H9 (cell line): ENCODE data around the gene DSTYK. TPM values are rescaled to one million over a fixed set of nuclear protein-coding genes. Genes with fewer than 3 reads are reported as not detected.

ENCODE experiments used
- DNase-seq: peaks from one replicate; pipeline ENCODE4 v3.0.0-alpha.2; 2017
- H2AFZ ChIP-seq: one replicate; pipeline ENCODE4 v1.6.1; 2013; ENCODE audit warnings: mild to moderate bottlenecking, low read length, control low read depth, moderate library complexity
- H2AK5ac ChIP-seq: 2 replicates; pipeline ENCODE4 v1.6.1; 2013; ENCODE audit warnings: low read length, control low read depth, mixed read lengths; ENCODE audit not compliant: insufficient read length
- H2BK120ac ChIP-seq: one replicate; pipeline ENCODE4 v1.6.1; 2013; ENCODE audit warnings: low read depth, mild to moderate bottlenecking, low read length, control low read depth, inconsistent platforms; ENCODE audit not compliant: poor library complexity, severe bottlenecking
- H2BK12ac ChIP-seq: 2 replicates; pipeline ENCODE4 v1.6.1; 2013; ENCODE audit warnings: low read length, control low read depth, mixed read lengths, low read depth; ENCODE audit not compliant: insufficient read length
- H2BK15ac ChIP-seq: 2 replicates; pipeline ENCODE4 v1.6.1; 2013; ENCODE audit warnings: low read depth, low read length, control low read depth
- H2BK20ac ChIP-seq: one replicate; pipeline ENCODE4 v1.6.1; 2013; ENCODE audit warnings: low read depth, mild to moderate bottlenecking, low read length, control low read depth, inconsistent platforms; ENCODE audit not compliant: poor library complexity, severe bottlenecking
- H2BK5ac ChIP-seq: 2 replicates; pipeline ENCODE4 v1.6.1; 2013; ENCODE audit warnings: low read length, control low read depth, mixed read lengths; ENCODE audit not compliant: insufficient read length
- H3K14ac ChIP-seq: 2 replicates; pipeline ENCODE4 v1.6.1; 2013; ENCODE audit warnings: low read length, control low read depth; ENCODE audit not compliant: insufficient read depth
- H3K18ac ChIP-seq: 2 replicates; pipeline ENCODE4 v1.6.1; 2013; ENCODE audit warnings: low read depth, mild to moderate bottlenecking, mixed read lengths, low read length, control low read depth; ENCODE audit not compliant: insufficient read length
- H3K23ac ChIP-seq: 2 replicates; pipeline ENCODE4 v1.6.1; 2013; ENCODE audit warnings: low read length, control low read depth, mixed read lengths, low read depth; ENCODE audit not compliant: insufficient read length
- H3K23me2 ChIP-seq: 2 replicates; pipeline ENCODE4 v1.6.1; 2013; ENCODE audit warnings: low read depth, mild to moderate bottlenecking, mixed read lengths, low read length, control low read depth; ENCODE audit not compliant: insufficient read length, poor library complexity, severe bottlenecking
- H3K27ac ChIP-seq: 2 replicates; pipeline ENCODE4 v1.5.1; 2013; ENCODE audit warnings: low read length, control low read depth, mixed read lengths, low read depth; ENCODE audit not compliant: insufficient read length
- H3K27me3 ChIP-seq: 2 replicates; pipeline ENCODE4 v1.6.1; 2013; ENCODE audit warnings: low read length, control low read depth, inconsistent platforms; ENCODE audit not compliant: insufficient read depth
- H3K4ac ChIP-seq: 2 replicates; pipeline ENCODE4 v1.6.1; 2013; ENCODE audit warnings: low read depth, mild to moderate bottlenecking, control low read depth, inconsistent platforms, low read length, moderate library complexity
- H3K4me1 ChIP-seq: 2 replicates; pipeline ENCODE4 v1.6.1; 2013; ENCODE audit warnings: low read length, control low read depth, inconsistent platforms; ENCODE audit not compliant: insufficient read depth
- H3K4me2 ChIP-seq: 2 replicates; pipeline ENCODE4 v1.6.1; 2013; ENCODE audit warnings: low read length, control low read depth, mixed read lengths; ENCODE audit not compliant: insufficient read length, insufficient read depth
- H3K56ac ChIP-seq: 2 replicates; pipeline ENCODE4 v1.6.1; 2013; ENCODE audit warnings: low read depth, mild to moderate bottlenecking, mixed read lengths, low read length, control low read depth; ENCODE audit not compliant: insufficient read length
- H3K79me1 ChIP-seq: 2 replicates; pipeline ENCODE4 v1.6.1; 2013; ENCODE audit warnings: low read depth, mild to moderate bottlenecking, moderate library complexity, low read length, control low read depth, inconsistent platforms; ENCODE audit not compliant: insufficient read depth, poor library complexity, severe bottlenecking
- H3K79me2 ChIP-seq: 2 replicates; pipeline ENCODE4 v1.6.1; 2013; ENCODE audit warnings: low read length, control low read depth, inconsistent platforms; ENCODE audit not compliant: insufficient read depth
- H3K9ac ChIP-seq: 2 replicates; pipeline ENCODE4 v1.6.1; 2013; ENCODE audit warnings: low read length, control low read depth, mixed read lengths; ENCODE audit not compliant: insufficient read length; ENCODE audit errors: extremely low read depth
- H3K9me3 ChIP-seq: one replicate; pipeline ENCODE4 v1.6.1; 2013; ENCODE audit warnings: low read depth, low read length, inconsistent platforms; ENCODE audit not compliant: control insufficient read depth
- H3T11ph ChIP-seq: one replicate; pipeline ENCODE4 v1.6.1; 2013; ENCODE audit warnings: mild to moderate bottlenecking, low read length, control low read depth, inconsistent platforms
- H4K20me1 ChIP-seq: one replicate; pipeline ENCODE4 v1.6.1; 2013; ENCODE audit not compliant: control insufficient read depth, insufficient read length, insufficient read depth
- H4K5ac ChIP-seq: 2 replicates; pipeline ENCODE4 v1.6.1; 2013; ENCODE audit warnings: low read depth, mild to moderate bottlenecking, mixed read lengths, low read length, control low read depth; ENCODE audit not compliant: insufficient read length
- H4K8ac ChIP-seq: replicated peaks from 2 replicates; pipeline ENCODE4 v1.6.1; 2013; ENCODE audit warnings: low read length, control low read depth, mixed read lengths, low read depth; ENCODE audit not compliant: insufficient read length
- H4K91ac ChIP-seq: 2 replicates; pipeline ENCODE4 v1.6.1; 2013; ENCODE audit warnings: low read depth, mild to moderate bottlenecking, moderate library complexity, mixed read lengths, low read length, control low read depth; ENCODE audit not compliant: insufficient read length
- H3K27ac Mint-ChIP-seq, 3 experiments: 2 replicates in 2 of 3; 3 replicates in 1 of 3; pipeline ENCODE4 v1.8.0; 2020 to 2021; ENCODE audit warnings: mixed read lengths in 3 of 3, mild to moderate bottlenecking in 1 of 3, moderate library complexity in 1 of 3
- H3K27me3 Mint-ChIP-seq: 2 replicates; pipeline ENCODE4 v1.8.0; 2021; ENCODE audit warnings: low read depth, mild to moderate bottlenecking, moderate library complexity, mixed read lengths
- H3K36me3 Mint-ChIP-seq, 3 experiments: 2 replicates in 2 of 3; 3 replicates in 1 of 3; pipeline ENCODE4 v1.8.0; 2020 to 2021; ENCODE audit warnings: low read depth in 3 of 3, mixed read lengths in 3 of 3; ENCODE audit not compliant: insufficient read depth in 1 of 3
- H3K4me1 Mint-ChIP-seq, 2 experiments: 2 replicates each; pipeline ENCODE4 v1.8.0; 2020; ENCODE audit warnings: mixed read lengths in 2 of 2
- H3K4me3 Mint-ChIP-seq, 2 experiments: 2 replicates in 1 of 2; 3 replicates in 1 of 2; pipeline ENCODE4 v1.8.0; 2020 to 2021; ENCODE audit warnings: mild to moderate bottlenecking in 2 of 2, mixed read lengths in 2 of 2, moderate library complexity in 1 of 2
- H3K9me3 Mint-ChIP-seq, 2 experiments: 2 replicates in 1 of 2; 3 replicates in 1 of 2; pipeline ENCODE4 v1.8.0; 2020; ENCODE audit warnings: mild to moderate bottlenecking in 2 of 2, mixed read lengths in 2 of 2, moderate library complexity in 1 of 2
- CTCF ChIP-seq: fragments of 200-600 bp; sonication (generic); conservative IDR thresholded peaks from 3 replicates; pipeline ENCODE4 v1.8.0; 2021; ENCODE audit warnings: antibody characterized with exemption, mild to moderate bottlenecking
- WGBS: extraction: QIAGEN DNeasy Blood & Tissue Kit; methylation state at CpG from one replicate; pipeline ENCODE4 v1.1.7; 2013; ENCODE audit warnings: missing lambda C conversion rate, low lambda C conversion rate, mixed read lengths; ENCODE audit not compliant: insufficient read length; ENCODE audit errors: extremely low coverage; 5-methylcytosine and 5-hydroxymethylcytosine counted together
- total RNA-seq: library from RNA; stranded (reverse); gene quantifications from 2 replicates; pipeline ENCODE4 v1.2.1, GENCODE V29; 2021

DSTYK gene
- total RNA-seq, 1 experiment from 2014 or later, result 8.5 TPM

DNA sequence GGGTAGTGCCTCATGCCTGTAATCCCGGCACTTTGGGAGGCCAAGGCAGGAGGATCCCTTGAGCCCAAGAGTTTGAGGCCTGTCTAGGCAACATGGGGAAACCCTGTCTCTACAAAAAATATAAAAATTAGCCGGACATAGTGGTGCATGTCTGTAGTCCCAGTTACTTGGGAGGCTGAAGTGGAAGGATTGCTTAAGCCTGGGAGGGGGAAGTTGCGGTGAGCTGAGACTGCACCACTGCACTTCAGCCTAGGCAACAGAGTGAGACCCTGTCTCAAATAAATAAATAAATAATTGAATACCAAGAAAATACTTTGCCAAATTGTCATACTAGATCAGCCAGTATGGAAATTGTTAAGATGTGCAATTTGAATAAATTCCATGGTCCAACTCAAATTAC is 83.9 kb downstream of the DSTYK start:
- no peak overlapping the region for H3K4me3 Mint-ChIP-seq
- Histone ChIP-seq H2BK120ac (no peak overlapping the region), H3K4me2 (no peak overlapping the region), H3K4ac (no peak overlapping the region), H3K79me2 (no peaks in the 10 kb centered on the region), H2BK15ac (no peak overlapping the region), H3K9me3 (no peaks in the 10 kb centered on the region), H2BK20ac (no peak overlapping the region), H3K9ac (no peak overlapping the region), H3T11ph (no peak overlapping the region), H3K23me2 (no peaks in the 10 kb centered on the region), H2AFZ (no peak overlapping the region), H4K8ac (no peak overlapping the region), H2BK12ac (no peak overlapping the region), H3K79me1 (no peaks in the 10 kb centered on the region), H3K27me3 (no peaks in the 10 kb centered on the region), H4K91ac (no peak overlapping the region), H2AK5ac (no peak overlapping the region), H4K5ac (no peak overlapping the region), H3K27ac (no peak overlapping the region), H3K4me1 (no peaks in the 10 kb centered on the region), H3K23ac (no peak overlapping the region), H4K20me1 (no peaks in the 10 kb centered on the region), H2BK5ac (no peak overlapping the region), H3K14ac (no peak overlapping the region), H3K56ac (no peak overlapping the region), H3K18ac (no peak overlapping the region)
- DNase-seq, result no peak
- H3K9me3 Mint-ChIP-seq, result no peaks in the 10 kb centered on the region
- H3K36me3 Mint-ChIP-seq, result no peaks in the 10 kb centered on the region
- WGBS, result no CpG with 5 or more reads among the region's 3 CpGs
- H3K4me1 Mint-ChIP-seq, result peaks cover 3% of the 10 kb centered on the region in 2 experiments; a peak in 2 of 4 replicates
- no peak overlapping the region for H3K27ac Mint-ChIP-seq
- H3K27me3 Mint-ChIP-seq, result no peaks in the 10 kb centered on the region
- no peak for TF ChIP-seq CTCF
